PC-3 (cell line): ENCODE measurements around the gene IL19. TPM values are rescaled to one million over a fixed set of nuclear protein-coding genes. Genes with fewer than 3 reads are reported as not detected.

Source experiments
- ATAC-seq: fragments of 200-7000 bp; cut with Tn5 transposase; 2 replicates; pipeline ENCODE4 v1.9.1; 2020; ENCODE audit warnings: mild to moderate bottlenecking, moderate library complexity
- BruUV-seq: library from RNA; stranded (reverse); fragments of 400-500 nt; replicated peaks from 2 replicates; lab custom pipeline; 2021; lab: Mats Ljungman, UMichigan
- CTCF ChIA-PET: fragments of 300-600 bp; sonication (Branson Sonifier 250); formaldehyde crosslinking; loops from one replicate; lab custom pipeline; 2022; ENCODE audit warnings: antibody characterized with exemption; lab: Charles Lee
- POLR2A ChIA-PET: fragments of 300-600 bp; sonication (Branson Sonifier 250); formaldehyde crosslinking; loops from one replicate; lab custom pipeline; 2022; ENCODE audit warnings: antibody characterized with exemption; ENCODE audit not compliant: unreplicated experiment; lab: Charles Lee
- DNase-seq: peaks from one replicate; pipeline ENCODE4 v3.0.0-alpha.2; 2015
- H2AFZ ChIP-seq: fragments of 300-600 bp; sonication (generic); 2 replicates; pipeline ENCODE4 v1.6.0; 2016; ENCODE audit warnings: antibody characterized with exemption, low read length
- H3F3A ChIP-seq: fragments of 300-600 bp; sonication (generic); one replicate; pipeline ENCODE4 v1.6.0; 2017; ENCODE audit warnings: antibody characterized with exemption, low read length, control low read depth, mild to moderate bottlenecking; ENCODE audit not compliant: unreplicated experiment
- H3K27ac ChIP-seq: fragments of 300-600 bp; sonication (generic); 2 replicates; pipeline ENCODE4 v1.5.1; 2016; ENCODE audit warnings: mild to moderate bottlenecking, low read length
- H3K27me3 ChIP-seq: fragments of 300-600 bp; sonication (generic); 2 replicates; pipeline ENCODE4 v1.6.1; 2016; ENCODE audit warnings: low read length, mixed read lengths
- H3K36me3 ChIP-seq: fragments of 300-600 bp; sonication (generic); 2 replicates; pipeline ENCODE4 v1.6.1; 2016; ENCODE audit warnings: low read depth, mixed run types, low read length, mixed read lengths
- H3K4me1 ChIP-seq: fragments of 300-600 bp; sonication (generic); 2 replicates; pipeline ENCODE4 v1.5.1; 2016; ENCODE audit warnings: low read length; ENCODE audit not compliant: insufficient read depth
- H3K4me2 ChIP-seq: fragments of 300-600 bp; sonication (generic); 2 replicates; pipeline ENCODE4 v1.6.0; 2016; ENCODE audit warnings: low read length
- H3K4me3 ChIP-seq: fragments of 300-600 bp; sonication (generic); 2 replicates; pipeline ENCODE4 v1.5.1; 2016; ENCODE audit warnings: mild to moderate bottlenecking, low read length, mixed read lengths
- H3K79me2 ChIP-seq: fragments of 300-600 bp; sonication (generic); 2 replicates; pipeline ENCODE4 v1.6.1; 2017; ENCODE audit warnings: low read length, mixed read lengths
- H3K9ac ChIP-seq: fragments of 300-600 bp; sonication (generic); 2 replicates; pipeline ENCODE4 v1.6.0; 2016; ENCODE audit warnings: mild to moderate bottlenecking, low read length
- H3K9me2 ChIP-seq: fragments of 300-600 bp; sonication (generic); replicated peaks from 2 replicates; pipeline ENCODE4 v1.6.1; 2016; ENCODE audit warnings: mixed run types, low read length, mixed read lengths
- H3K9me3 ChIP-seq: fragments of 300-600 bp; sonication (generic); 2 replicates; pipeline ENCODE4 v1.6.1; 2016; ENCODE audit warnings: low read length, mixed read lengths
- H4K20me1 ChIP-seq: fragments of 300-600 bp; sonication (generic); 2 replicates; pipeline ENCODE4 v1.6.1; 2016; ENCODE audit warnings: low read length, mixed read lengths
- EZH2 ChIP-seq: fragments of 300-600 bp; sonication (generic); IDR thresholded peaks from one replicate; pipeline ENCODE4 v1.6.1; 2017; ENCODE audit warnings: antibody characterized with exemption, mild to moderate bottlenecking, low read length; ENCODE audit not compliant: unreplicated experiment
- EZH2phosphoT487 ChIP-seq: fragments of 300-600 bp; sonication (generic); IDR thresholded peaks from 2 replicates; pipeline ENCODE4 v1.6.1; 2018; ENCODE audit warnings: mild to moderate bottlenecking, antibody characterized with exemption, low read length, borderline replicate concordance
- intact Hi-C: fragments of 100-400 bp; cut with micrococcal nuclease; formaldehyde crosslinking; loops from 2 replicates; pipeline ENCODE4 v1.9.0; 2023
- total RNA-seq: library from RNA; depleted of rRNA; stranded (reverse); fragments of >200 nt; gene quantifications from 2 replicates; pipeline ENCODE4 v1.2.3, GENCODE V29; 2014
- TF ChIP-seq, protein P1 (sequence below): fragments of 300-600 bp; sonication (generic); conservative IDR thresholded peaks from 2 replicates; pipeline ENCODE4 v1.5.1; 2017; ENCODE audit warnings: antibody characterized with exemption, low read depth, mild to moderate bottlenecking, low read length

The IL19 gene
- total RNA-seq, 1 experiment from 2014 or later: not detected

DNA sequence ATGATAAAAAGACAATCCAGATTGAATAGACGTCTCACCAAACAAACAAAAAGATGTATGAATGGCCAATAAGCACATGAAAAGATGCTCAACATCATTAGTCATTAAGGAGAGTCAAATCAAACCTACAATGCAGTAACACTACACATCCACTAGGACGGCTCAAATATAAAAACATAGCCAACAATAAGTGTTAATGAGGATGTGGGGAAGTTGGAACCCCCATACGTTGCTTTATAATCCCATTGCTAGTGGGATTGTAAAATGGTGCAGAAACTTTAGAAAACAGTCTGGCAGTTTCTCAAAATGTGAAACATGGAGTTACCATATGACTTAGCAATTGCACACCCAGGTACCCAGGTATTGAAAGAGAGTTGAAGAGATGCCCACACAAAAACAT, 112.0 kb downstream of the IL19 start:
- H3K27me3 ChIP-seq: no peaks in the 10 kb centered on the region
- no peaks in the 10 kb centered on the region for H4K20me1 ChIP-seq
- H3K9me2 ChIP-seq: no peaks in the 10 kb centered on the region
- no peak overlapping the region for H3K9ac ChIP-seq
- CTCF ChIA-PET: no interaction called here
- DNase-seq (no peak), ATAC-seq (no peak)
- H3K4me3 ChIP-seq: no peak overlapping the region
- no peak overlapping the region for H3K4me2 ChIP-seq
- intact Hi-C loops: no loop called here
- TF ChIP-seq, protein P1, sequence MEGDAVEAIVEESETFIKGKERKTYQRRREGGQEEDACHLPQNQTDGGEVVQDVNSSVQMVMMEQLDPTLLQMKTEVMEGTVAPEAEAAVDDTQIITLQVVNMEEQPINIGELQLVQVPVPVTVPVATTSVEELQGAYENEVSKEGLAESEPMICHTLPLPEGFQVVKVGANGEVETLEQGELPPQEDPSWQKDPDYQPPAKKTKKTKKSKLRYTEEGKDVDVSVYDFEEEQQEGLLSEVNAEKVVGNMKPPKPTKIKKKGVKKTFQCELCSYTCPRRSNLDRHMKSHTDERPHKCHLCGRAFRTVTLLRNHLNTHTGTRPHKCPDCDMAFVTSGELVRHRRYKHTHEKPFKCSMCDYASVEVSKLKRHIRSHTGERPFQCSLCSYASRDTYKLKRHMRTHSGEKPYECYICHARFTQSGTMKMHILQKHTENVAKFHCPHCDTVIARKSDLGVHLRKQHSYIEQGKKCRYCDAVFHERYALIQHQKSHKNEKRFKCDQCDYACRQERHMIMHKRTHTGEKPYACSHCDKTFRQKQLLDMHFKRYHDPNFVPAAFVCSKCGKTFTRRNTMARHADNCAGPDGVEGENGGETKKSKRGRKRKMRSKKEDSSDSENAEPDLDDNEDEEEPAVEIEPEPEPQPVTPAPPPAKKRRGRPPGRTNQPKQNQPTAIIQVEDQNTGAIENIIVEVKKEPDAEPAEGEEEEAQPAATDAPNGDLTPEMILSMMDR: peak; percentile 39
- no peak for TF ChIP-seq EZH2phosphoT487
- no TSS peak for BruUV-seq
- H3K9me3 ChIP-seq: peaks cover 17% of the 10 kb centered on the region
- H3K36me3 ChIP-seq: no peaks in the 10 kb centered on the region
- POLR2A ChIA-PET: no interaction called here
- H2AFZ ChIP-seq: no peak overlapping the region
- no peaks in the 10 kb centered on the region for H3K79me2 ChIP-seq
- no peak overlapping the region for H3K27ac ChIP-seq
- H3K4me1 ChIP-seq: peaks cover 9% of the 10 kb centered on the region
- H3F3A ChIP-seq: no peaks in the 10 kb centered on the region

DNA sequence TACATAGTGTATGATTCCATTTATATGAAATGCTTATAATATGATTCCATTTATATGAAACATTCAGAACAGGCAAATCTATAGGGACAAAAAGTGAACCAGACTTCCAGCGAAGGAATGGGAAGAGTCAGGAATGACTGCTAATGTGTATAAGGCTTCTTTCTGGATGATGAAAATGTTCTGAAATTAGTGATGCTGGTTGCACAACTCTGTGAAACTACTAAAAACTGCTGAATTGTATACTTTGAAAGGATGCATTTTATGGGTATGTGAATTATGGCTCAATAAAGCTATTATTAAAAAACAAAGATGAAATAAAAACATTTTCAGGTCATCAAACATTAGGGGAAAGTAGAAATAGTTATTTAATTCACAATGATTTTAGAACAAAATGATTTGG, 112.6 kb downstream of the IL19 start:
- Histone ChIP-seq H3K4me1 (peaks cover 15% of the 10 kb centered on the region), H3K9ac (no peak overlapping the region), H3K36me3 (no peaks in the 10 kb centered on the region), H3K4me2 (no peak overlapping the region), H3K79me2 (no peaks in the 10 kb centered on the region), H3K27me3 (no peaks in the 10 kb centered on the region), H3K27ac (no peak overlapping the region), H3K4me3 (no peak overlapping the region), H2AFZ (no peak overlapping the region), H3K9me2 (no peaks in the 10 kb centered on the region), H3K9me3 (peaks cover 11% of the 10 kb centered on the region), H4K20me1 (no peaks in the 10 kb centered on the region), H3F3A (no peaks in the 10 kb centered on the region)
- no peak for DNase-seq
- CTCF ChIA-PET: interaction anchor here (0.7 kb wide), 1 partner anchor 26 kb away, joined by 4 read pairs; no protein-coding TSS in a partner anchor
- intact Hi-C loops: no loop called here
- POLR2A ChIA-PET: interaction anchor here (0.7 kb wide), 1 partner anchor 139 kb away, joined by 5 read pairs; no protein-coding TSS in a partner anchor
- no peak for ATAC-seq
- TF ChIP-seq EZH2phosphoT487: no peak
- TF ChIP-seq EZH2: no peak
- no TSS peak for BruUV-seq

DNA sequence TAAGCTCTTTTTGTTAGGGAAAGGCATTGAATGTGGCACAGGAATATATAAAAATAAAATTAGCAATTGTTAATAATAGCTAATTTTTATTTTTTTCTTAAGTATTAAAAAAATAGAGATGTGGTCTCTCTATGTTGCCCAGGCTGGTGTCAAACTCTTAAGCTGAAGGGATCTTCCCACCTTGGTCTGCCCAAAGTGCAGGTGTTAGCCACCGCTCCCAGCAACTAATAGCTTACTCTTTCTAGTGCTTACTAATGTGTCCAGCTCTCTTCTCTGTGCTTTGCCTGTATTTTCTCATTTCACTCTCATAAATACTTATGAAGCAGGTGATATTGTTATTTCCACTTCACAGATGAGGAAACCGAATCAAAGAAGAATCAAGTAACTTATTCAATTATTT, 113.3 kb downstream of the IL19 start:
- Histone ChIP-seq H3F3A (no peaks in the 10 kb centered on the region), H3K9ac (no peak overlapping the region), H3K4me2 (no peak overlapping the region), H3K4me3 (no peak overlapping the region), H3K4me1 (peaks cover 19% of the 10 kb centered on the region), H3K9me3 (0 out of 2 replicates have a peak, but pooled peaks cover 4% of the 10 kb centered on the region), H3K36me3 (no peaks in the 10 kb centered on the region), H3K9me2 (no peaks in the 10 kb centered on the region), H3K79me2 (no peaks in the 10 kb centered on the region), H3K27ac (no peak overlapping the region), H4K20me1 (no peaks in the 10 kb centered on the region), H3K27me3 (no peaks in the 10 kb centered on the region), H2AFZ (no peak overlapping the region)
- ChIA-PET POLR2A (interaction anchor here (0.7 kb wide), 1 partner anchor 139 kb away, joined by 5 read pairs; no protein-coding TSS in a partner anchor), CTCF (interaction anchor here (0.7 kb wide), 1 partner anchor 25 kb away, joined by 4 read pairs; no protein-coding TSS in a partner anchor)
- no peak for ATAC-seq
- TF ChIP-seq, protein P1: no peak
- TF ChIP-seq EZH2phosphoT487 (no peak), EZH2 (no peak)
- DNase-seq: no peak
- no TSS peak for BruUV-seq
- intact Hi-C loops: no loop called here
